ENCODE results near the gene IL4I1. TPM values are rescaled to one million over a fixed set of nuclear protein-coding genes. Genes with fewer than 3 reads are reported as not detected.

IL4I1 gene
- total RNA-seq, 1 donor from 2014 or later, result 0.12 TPM

DNA sequence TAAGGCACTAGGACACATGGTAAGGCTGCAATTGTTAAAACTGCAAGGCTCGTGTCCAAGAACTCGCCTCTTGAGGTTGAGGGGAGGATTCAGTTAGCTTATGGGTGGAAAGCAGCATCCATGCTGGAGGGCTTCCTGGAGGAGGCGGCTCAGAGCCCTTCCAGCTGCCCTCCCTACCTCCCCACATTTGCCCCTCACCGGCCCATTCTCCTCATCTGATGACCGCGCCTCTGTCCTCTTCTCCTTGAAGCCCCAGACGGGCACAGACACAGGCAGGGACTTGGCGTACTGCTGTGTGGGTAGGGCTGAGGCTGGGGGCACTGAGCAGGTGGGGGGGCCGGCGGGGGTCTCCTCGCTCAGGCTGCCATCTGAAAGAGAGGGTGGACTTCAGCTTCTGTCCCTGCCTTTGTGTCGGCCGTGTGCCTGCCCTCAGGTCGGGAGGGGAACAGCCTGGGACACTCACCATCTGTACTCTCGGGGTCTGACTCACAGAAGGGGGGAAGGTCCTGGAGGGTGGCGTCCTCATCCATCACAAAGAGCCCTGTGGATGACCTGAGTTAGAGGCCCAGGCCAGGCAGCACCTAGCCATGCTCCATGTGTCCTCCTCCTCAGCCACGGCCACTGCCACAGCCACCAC, 25.2 kb downstream of the IL4I1 start:
- no peaks in the 10 kb centered on the region for H3K9me3 Mint-ChIP-seq
- H3K27me3 Mint-ChIP-seq (ENCODE audit: low read depth), result peaks cover 9% of the 10 kb centered on the region
- no peak for DNase-seq (ENCODE audit: low read depth, low spot score)
- TF ChIP-seq CTCF (conservative IDR thresholded peaks at IDR 0.05), result no peak
- peak overlapping the region; percentile 87 for H3K4me3 Mint-ChIP-seq
- H3K4me1 Mint-ChIP-seq, result peaks cover 33% of the 10 kb centered on the region
- peak overlapping the region; percentile 92 for H3K27ac Mint-ChIP-seq (ENCODE audit: unreplicated experiment)
- no peaks in the 10 kb centered on the region for H3K36me3 Mint-ChIP-seq (ENCODE audit: low read depth)

DNA sequence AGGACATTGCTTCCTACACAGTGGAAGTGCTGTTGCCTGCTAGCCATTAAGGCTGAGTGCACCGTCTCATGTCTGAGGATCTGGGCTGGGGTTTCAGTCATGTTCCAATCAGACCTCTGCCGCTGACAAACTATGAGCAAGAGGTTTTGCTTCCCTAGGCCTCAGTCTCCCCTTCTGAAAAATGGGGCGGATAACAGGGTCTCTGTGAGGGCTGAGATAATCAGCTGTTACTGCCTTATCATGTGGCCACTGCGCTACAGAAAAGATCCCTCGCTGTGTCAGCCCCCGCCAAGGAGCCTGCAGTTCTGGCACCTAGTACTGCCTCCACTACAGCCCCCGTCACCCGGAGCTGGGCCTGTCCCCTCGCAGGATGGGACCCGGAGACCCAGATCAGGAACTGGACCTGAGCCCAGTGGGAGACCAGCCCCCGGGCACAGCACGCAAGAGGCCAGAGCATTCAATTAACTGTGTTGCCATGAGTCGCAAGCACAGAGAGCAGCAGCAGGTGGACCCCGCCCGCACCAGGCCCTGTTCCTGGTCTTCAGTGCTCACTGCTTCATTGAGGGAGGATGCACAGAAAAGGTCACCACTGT, 26.3 kb downstream of the IL4I1 start:
- Mint-ChIP-seq H3K4me3 (peak overlapping the region; percentile 87), H3K36me3 (ENCODE audit: low read depth) (no peaks in the 10 kb centered on the region), H3K4me1 (peaks cover 38% of the 10 kb centered on the region), H3K9me3 (no peaks in the 10 kb centered on the region), H3K27me3 (ENCODE audit: low read depth) (peaks cover 12% of the 10 kb centered on the region), H3K27ac (ENCODE audit: unreplicated experiment) (peak overlapping the region; percentile 91)
- TF ChIP-seq CTCF (conservative IDR thresholded peaks at IDR 0.05), result no peak
- DNase-seq (ENCODE audit: low read depth, low spot score), result no peak

DNA sequence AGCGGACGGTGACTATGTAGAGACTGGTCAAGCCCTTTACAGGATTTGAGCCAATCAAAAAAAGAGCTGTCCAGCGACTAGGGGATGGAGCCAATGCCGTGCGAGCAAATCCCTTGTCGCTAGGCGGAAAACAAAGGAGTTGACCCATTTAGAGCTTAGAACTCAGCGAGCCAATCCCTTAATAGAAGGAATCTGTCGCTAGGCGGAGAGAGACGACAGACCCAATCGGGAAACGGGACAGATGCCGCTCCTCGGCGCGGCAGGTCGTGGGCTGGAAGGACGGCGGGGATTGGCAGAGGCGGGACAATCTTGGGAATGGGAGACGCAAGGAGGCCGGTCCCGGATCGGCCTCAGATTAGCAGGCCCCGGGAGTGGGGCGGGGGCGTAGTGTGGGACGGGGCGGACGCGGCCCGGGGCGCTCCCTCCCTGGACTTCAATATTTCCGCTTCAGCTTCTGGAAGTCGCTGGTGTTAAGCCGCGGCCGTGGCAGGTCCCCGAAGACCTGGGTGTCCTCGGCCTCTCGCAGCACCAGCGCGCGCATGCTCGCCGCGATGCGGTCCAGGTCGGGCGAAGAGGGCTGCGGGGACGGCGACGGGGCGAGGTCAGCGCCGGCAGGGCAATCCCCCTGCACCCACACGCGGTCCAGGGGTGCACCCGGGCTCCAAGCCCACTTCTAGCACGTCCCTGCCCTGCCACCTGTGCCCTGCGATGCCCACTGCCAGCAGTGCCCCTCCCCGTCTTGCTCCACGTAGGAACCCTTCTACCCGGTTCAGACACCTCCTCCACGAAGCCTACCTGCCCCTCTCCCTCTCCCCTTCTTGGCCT, 27.0 kb downstream of the IL4I1 start:
- Mint-ChIP-seq H3K9me3 (no peaks in the 10 kb centered on the region), H3K27me3 (ENCODE audit: low read depth) (peaks cover 18% of the 10 kb centered on the region), H3K4me1 (peaks cover 43% of the 10 kb centered on the region), H3K27ac (ENCODE audit: unreplicated experiment) (peak overlapping the region; percentile 91), H3K36me3 (ENCODE audit: low read depth) (peaks cover 6% of the 10 kb centered on the region), H3K4me3 (peak overlapping the region; percentile 87)
- TF ChIP-seq CTCF (conservative IDR thresholded peaks at IDR 0.05), result no peak
- peak; percentile 98 for DNase-seq (ENCODE audit: low read depth, low spot score)

DNA sequence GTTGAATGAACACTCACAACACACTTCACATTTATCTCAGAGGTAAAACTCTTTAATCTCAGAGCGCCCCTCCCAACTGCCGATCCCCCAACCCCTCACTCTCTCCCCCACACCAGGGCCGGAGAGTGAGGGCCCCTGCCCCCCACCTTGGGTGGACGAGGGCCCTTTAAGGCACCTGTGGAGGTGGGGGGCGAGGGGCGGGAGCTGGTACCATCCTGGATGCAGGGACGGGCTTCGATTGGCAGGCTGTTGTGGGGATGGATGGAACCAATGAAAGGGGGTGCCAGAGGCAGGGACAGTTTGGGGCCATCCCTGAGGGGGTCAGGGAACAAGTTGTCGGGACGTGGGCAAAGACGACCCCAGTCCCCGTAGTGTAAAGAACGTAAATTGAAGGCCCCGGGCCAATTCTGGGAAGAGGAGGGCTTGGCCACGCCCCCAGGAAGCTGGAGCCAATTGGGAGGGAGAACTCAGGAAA, 27.6 kb downstream of the IL4I1 start:
- peak overlapping the region; percentile 35 for H3K27ac Mint-ChIP-seq (ENCODE audit: unreplicated experiment)
- H3K4me3 Mint-ChIP-seq, result no peak overlapping the region
- TF ChIP-seq CTCF (conservative IDR thresholded peaks at IDR 0.05), result no peak
- DNase-seq (ENCODE audit: low read depth, low spot score), result no peak
- H3K9me3 Mint-ChIP-seq, result no peaks in the 10 kb centered on the region
- H3K36me3 Mint-ChIP-seq (ENCODE audit: low read depth), result peaks cover 12% of the 10 kb centered on the region
- H3K4me1 Mint-ChIP-seq, result peaks cover 46% of the 10 kb centered on the region
- peaks cover 18% of the 10 kb centered on the region for H3K27me3 Mint-ChIP-seq (ENCODE audit: low read depth)

DNA sequence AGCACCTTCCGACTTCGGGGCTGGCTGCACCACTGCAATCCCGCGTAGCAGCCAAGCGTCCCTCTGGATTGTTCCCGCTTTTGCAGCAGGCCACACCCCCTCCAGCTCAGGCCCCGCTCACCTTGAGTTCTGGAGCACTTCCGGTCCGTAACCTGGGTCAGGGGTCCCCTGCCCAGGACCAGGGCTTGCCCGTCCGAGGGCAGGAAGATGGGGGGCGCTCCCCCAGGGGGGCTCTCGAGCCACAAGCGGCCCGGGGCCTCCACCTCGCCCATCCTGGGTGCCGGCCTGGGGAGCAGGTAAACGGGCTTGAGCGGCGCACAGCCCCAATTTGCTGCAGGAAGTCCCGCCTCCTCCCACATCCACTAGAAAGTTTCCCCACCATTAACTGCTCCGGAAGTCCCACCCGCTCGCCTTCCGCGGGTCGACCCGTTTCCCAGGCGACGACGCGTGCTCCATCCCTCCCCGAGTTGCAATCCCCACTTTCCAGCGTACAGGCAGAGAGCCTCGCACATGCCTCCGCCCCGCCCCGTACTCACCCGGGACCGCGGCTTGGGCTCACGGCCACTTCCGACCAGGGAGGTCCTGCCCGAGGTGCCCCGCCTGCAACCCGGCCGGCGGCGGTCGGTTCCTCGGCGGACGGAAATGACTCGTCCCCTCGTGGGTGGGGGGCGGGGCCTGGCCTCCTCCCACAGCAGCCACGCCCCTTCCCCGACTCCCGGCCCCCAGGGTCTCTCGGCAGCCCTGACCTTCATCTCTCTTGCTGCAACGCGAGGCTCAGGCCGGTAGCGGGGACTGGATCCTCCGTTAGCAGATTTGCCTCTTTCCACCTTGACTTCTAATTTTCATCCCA, 29.5 kb downstream of the IL4I1 start, which contains the start of gene PNKP:
TSS of gene PNKP (minus strand) at position 644 of the 850 bp plus-strand sequence. CDS start at position 272, 372 bp downstream.
- peaks cover 16% of the 10 kb centered on the region for H3K36me3 Mint-ChIP-seq (ENCODE audit: low read depth)
- no peak for TF ChIP-seq CTCF (conservative IDR thresholded peaks at IDR 0.05)
- no peaks in the 10 kb centered on the region for H3K9me3 Mint-ChIP-seq
- peak within 1 kb of the TSS; percentile 99 for H3K27ac Mint-ChIP-seq (ENCODE audit: unreplicated experiment)
- H3K4me1 Mint-ChIP-seq, result peaks cover 52% of the 10 kb centered on the region
- no peak within 1 kb of the TSS for H3K4me3 Mint-ChIP-seq
- peak; percentile 79 for DNase-seq (ENCODE audit: low read depth, low spot score)
- peaks cover 21% of the 10 kb centered on the region for H3K27me3 Mint-ChIP-seq (ENCODE audit: low read depth)

Data from neural crest cell (in vitro differentiated cells).